HEK293 (cell line): Measurements from ENCODE around the gene CAV2.

Source experiments
- KLF16 ChIP-seq: fragments of 450-650 bp; formaldehyde crosslinking; IDR thresholded peaks from 2 replicates; pipeline ENCODE4 v1.5.1; 2017; ENCODE audit warnings: missing biosample characterization, missing genetic modification characterization
- KLF7 ChIP-seq: fragments of 450-650 bp; formaldehyde crosslinking; IDR thresholded peaks from 2 replicates; pipeline ENCODE4 v1.5.1; 2016; ENCODE audit warnings: missing biosample characterization, missing genetic modification characterization, borderline replicate concordance
- KLF8 ChIP-seq: fragments of 450-650 bp; formaldehyde crosslinking; IDR thresholded peaks from 2 replicates; pipeline ENCODE4 v1.5.1; 2016; ENCODE audit warnings: missing biosample characterization, missing genetic modification characterization
- MYNN ChIP-seq: fragments of 450-650 bp; formaldehyde crosslinking; IDR thresholded peaks from 2 replicates; pipeline ENCODE4 v1.5.1; 2016; ENCODE audit warnings: missing biosample characterization, missing genetic modification characterization, borderline replicate concordance
- PRDM1 ChIP-seq: fragments of 450-650 bp; formaldehyde crosslinking; IDR thresholded peaks from 2 replicates; pipeline ENCODE4; 2016; ENCODE audit warnings: missing biosample characterization, missing genetic modification characterization
- PRDM4 ChIP-seq: fragments of 450-650 bp; formaldehyde crosslinking; IDR thresholded peaks from 2 replicates; pipeline ENCODE4 v1.5.1; 2017; ENCODE audit warnings: missing biosample characterization, missing genetic modification characterization
- WT1 ChIP-seq: fragments of 450-650 bp; formaldehyde crosslinking; IDR thresholded peaks from 2 replicates; pipeline ENCODE4 v1.5.1; 2016; ENCODE audit warnings: missing biosample characterization, missing genetic modification characterization
- YY1 ChIP-seq: fragments of 450-650 bp; formaldehyde crosslinking; IDR thresholded peaks from 2 replicates; pipeline ENCODE4 v1.5.1; 2018; ENCODE audit warnings: missing biosample characterization, missing genetic modification characterization
- ZBTB17 ChIP-seq: fragments of 450-650 bp; formaldehyde crosslinking; IDR thresholded peaks from 2 replicates; pipeline ENCODE4 v1.5.1; 2016; ENCODE audit warnings: missing biosample characterization, missing genetic modification characterization
- ZBTB20 ChIP-seq: fragments of 450-650 bp; formaldehyde crosslinking; IDR thresholded peaks from 2 replicates; pipeline ENCODE4 v1.5.1; 2016; ENCODE audit warnings: missing biosample characterization, missing genetic modification characterization
- ZEB2 ChIP-seq: fragments of 450-650 bp; formaldehyde crosslinking; IDR thresholded peaks from 2 replicates; pipeline ENCODE4 v1.5.1; 2016; ENCODE audit warnings: missing biosample characterization, missing genetic modification characterization
- ZNF112 ChIP-seq: fragments of 450-650 bp; formaldehyde crosslinking; IDR thresholded peaks from 2 replicates; pipeline ENCODE4 v1.5.0; 2017; ENCODE audit warnings: missing biosample characterization, missing genetic modification characterization
- ZNF184 ChIP-seq: fragments of 450-650 bp; IDR thresholded peaks from 2 replicates; pipeline ENCODE4 v1.5.1; 2018; ENCODE audit warnings: missing biosample characterization, mild to moderate bottlenecking, missing genetic modification characterization
- ZNF223 ChIP-seq: fragments of 450-650 bp; formaldehyde crosslinking; IDR thresholded peaks from 2 replicates; pipeline ENCODE4 v1.5.1; 2016; ENCODE audit warnings: missing biosample characterization, missing genetic modification characterization
- ZNF23 ChIP-seq: fragments of 450-650 bp; formaldehyde crosslinking; IDR thresholded peaks from 2 replicates; pipeline ENCODE4 v1.5.1; 2016; ENCODE audit warnings: missing biosample characterization, missing genetic modification characterization, borderline replicate concordance
- ZNF280D ChIP-seq: fragments of 450-650 bp; formaldehyde crosslinking; IDR thresholded peaks from 2 replicates; pipeline ENCODE4 v1.5.1; 2016; ENCODE audit warnings: missing biosample characterization, missing genetic modification characterization
- ZNF292 ChIP-seq: fragments of 450-650 bp; formaldehyde crosslinking; IDR thresholded peaks from 2 replicates; pipeline ENCODE4 v1.5.1; 2016; ENCODE audit warnings: low read depth, missing biosample characterization, missing genetic modification characterization, borderline replicate concordance
- ZNF341 ChIP-seq: fragments of 450-650 bp; formaldehyde crosslinking; IDR thresholded peaks from 2 replicates; pipeline ENCODE4; 2016; ENCODE audit warnings: low read depth, missing biosample characterization, missing genetic modification characterization
- ZNF37A ChIP-seq: fragments of 450-650 bp; IDR thresholded peaks from 2 replicates; pipeline ENCODE4 v1.5.1; 2018; ENCODE audit warnings: missing biosample characterization, missing genetic modification characterization
- ZNF416 ChIP-seq: fragments of 450-650 bp; formaldehyde crosslinking; IDR thresholded peaks from 2 replicates; pipeline ENCODE4 v1.5.1; 2016; ENCODE audit warnings: missing biosample characterization, missing genetic modification characterization
- ZNF530 ChIP-seq: fragments of 450-650 bp; formaldehyde crosslinking; IDR thresholded peaks from 2 replicates; pipeline ENCODE4 v1.5.1; 2016; ENCODE audit warnings: low read depth, missing biosample characterization, missing genetic modification characterization
- ZNF555 ChIP-seq: fragments of 450-650 bp; formaldehyde crosslinking; conservative IDR thresholded peaks from 2 replicates; pipeline ENCODE4 v1.5.1; 2017; ENCODE audit warnings: missing biosample characterization, mild to moderate bottlenecking, missing genetic modification characterization, inconsistent platforms
- ZNF560 ChIP-seq: fragments of 450-650 bp; formaldehyde crosslinking; IDR thresholded peaks from 2 replicates; pipeline ENCODE4 v1.5.1; 2017; ENCODE audit warnings: missing biosample characterization, missing genetic modification characterization, borderline replicate concordance
- ZNF610 ChIP-seq: fragments of 450-650 bp; formaldehyde crosslinking; IDR thresholded peaks from 2 replicates; pipeline ENCODE4 v1.5.1; 2016; ENCODE audit warnings: missing biosample characterization, missing genetic modification characterization, borderline replicate concordance
- ZNF626 ChIP-seq: fragments of 450-650 bp; sonication (Bioruptor Pico); formaldehyde crosslinking; IDR thresholded peaks from 2 replicates; pipeline ENCODE4 v1.5.1; 2018; ENCODE audit warnings: missing biosample characterization, missing genetic modification characterization, inconsistent platforms
- ZNF664 ChIP-seq: fragments of 450-650 bp; formaldehyde crosslinking; IDR thresholded peaks from 2 replicates; pipeline ENCODE4 v1.5.1; 2016; ENCODE audit warnings: missing biosample characterization, missing genetic modification characterization
- ZNF692 ChIP-seq: fragments of 450-650 bp; formaldehyde crosslinking; IDR thresholded peaks from 2 replicates; pipeline ENCODE4 v1.5.1; 2016; ENCODE audit warnings: missing biosample characterization, missing genetic modification characterization
- ZNF747 ChIP-seq: fragments of 450-650 bp; formaldehyde crosslinking; IDR thresholded peaks from 2 replicates; pipeline ENCODE4 v1.5.1; 2016; ENCODE audit warnings: missing biosample characterization, missing genetic modification characterization
- ZNF768 ChIP-seq: fragments of 450-650 bp; formaldehyde crosslinking; IDR thresholded peaks from 2 replicates; pipeline ENCODE4 v1.5.1; 2018; ENCODE audit warnings: missing biosample characterization, mild to moderate bottlenecking, missing genetic modification characterization
- TF ChIP-seq, protein P1 (sequence below): fragments of 450-650 bp; formaldehyde crosslinking; IDR thresholded peaks from 2 replicates; pipeline ENCODE4 v1.5.1; 2016; ENCODE audit warnings: missing biosample characterization, missing genetic modification characterization
- TF ChIP-seq, protein P2 (sequence below): fragments of 450-650 bp; formaldehyde crosslinking; IDR thresholded peaks from 2 replicates; pipeline ENCODE4; 2016; ENCODE audit warnings: missing biosample characterization, missing genetic modification characterization

Gene CAV2

DNA sequence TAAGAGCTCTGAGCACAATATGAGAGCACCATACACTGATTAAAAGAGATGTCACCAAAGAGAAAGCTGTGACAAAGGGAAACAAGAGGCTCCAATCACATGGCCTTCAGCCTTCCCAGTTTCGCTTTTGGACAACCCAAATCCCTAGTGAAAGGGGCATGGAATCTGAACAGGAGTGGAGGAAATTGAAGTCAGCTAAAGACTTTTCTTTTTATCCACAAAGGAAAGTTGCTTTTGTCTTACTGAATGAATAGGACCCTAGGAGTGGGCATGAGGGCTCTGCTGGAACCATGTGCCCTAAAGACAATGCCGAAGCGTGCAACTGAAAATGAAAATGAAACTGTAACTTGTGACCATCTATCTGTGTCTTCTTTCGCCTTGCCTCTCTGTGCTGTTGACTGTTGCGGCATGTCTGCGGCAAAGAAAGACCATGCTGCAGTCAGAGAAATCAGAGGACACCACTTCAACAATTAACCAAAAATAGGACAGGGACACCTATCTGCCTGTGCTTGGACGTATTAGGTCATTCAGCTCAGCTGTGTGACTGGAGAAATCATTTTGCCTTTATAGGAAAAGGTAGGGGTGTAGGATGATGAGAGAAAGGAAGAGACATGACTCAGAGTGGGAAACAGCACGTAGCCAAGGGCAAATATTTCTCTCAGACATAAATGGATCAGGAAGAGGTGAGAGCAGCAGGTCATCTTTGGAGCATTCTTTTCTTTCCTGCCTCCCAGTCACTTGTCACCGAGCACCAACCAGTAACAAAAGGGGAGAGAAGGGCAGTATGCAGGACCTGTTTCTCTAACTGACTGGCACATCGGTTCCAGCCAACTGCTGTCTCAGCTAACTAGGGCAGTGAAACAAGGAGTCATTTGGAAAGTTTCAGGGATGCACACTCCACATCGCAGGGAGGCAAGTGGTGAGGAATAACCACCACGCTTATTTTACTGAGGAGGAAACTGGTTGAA is 12.3 kb downstream of the CAV2 start (continued):
- TF ChIP-seq ZBTB20 (tag by site-specific recombination) (0 out of 2 replicates have a peak, but pooled peaks have one; percentile 33), ZNF37A (no peak), ZNF341 (no peak), ZNF692 (peak; percentile 37), ZNF23 (no peak), ZNF416 (no peak), WT1 (0 out of 2 replicates have a peak, but pooled peaks have one; percentile 8), ZNF626 (tag by site-specific recombination) (no peak), KLF8 (tag by site-specific recombination) (peak; percentile 25; the same call in 1 of the 2 replicates), ZNF560 (tag by site-specific recombination) (no peak), ZNF292 (tag by site-specific recombination) (no peak), ZNF555 (tag by site-specific recombination) (no peak), ZNF664 (tag by site-specific recombination) (no peak), ZNF530 (tag by site-specific recombination) (no peak), KLF7 (no peak), ZNF223 (tag by site-specific recombination) (no peak), ZNF747 (no peak), ZNF112 (tag by site-specific recombination) (no peak), ZNF280D (tag by site-specific recombination) (no peak), KLF16 (tag by site-specific recombination) (no peak), PRDM1 (tag by site-specific recombination) (peak; percentile 85), ZEB2 (tag by site-specific recombination) (no peak), PRDM4 (tag by site-specific recombination) (no peak), ZNF184 (no peak), ZNF768 (tag by site-specific recombination) (no peak), MYNN (tag by site-specific recombination) (no peak), YY1 (no peak), ZNF610 (tag by site-specific recombination) (no peak), ZBTB17 (peak; percentile 96)
- TF ChIP-seq, protein P1, sequence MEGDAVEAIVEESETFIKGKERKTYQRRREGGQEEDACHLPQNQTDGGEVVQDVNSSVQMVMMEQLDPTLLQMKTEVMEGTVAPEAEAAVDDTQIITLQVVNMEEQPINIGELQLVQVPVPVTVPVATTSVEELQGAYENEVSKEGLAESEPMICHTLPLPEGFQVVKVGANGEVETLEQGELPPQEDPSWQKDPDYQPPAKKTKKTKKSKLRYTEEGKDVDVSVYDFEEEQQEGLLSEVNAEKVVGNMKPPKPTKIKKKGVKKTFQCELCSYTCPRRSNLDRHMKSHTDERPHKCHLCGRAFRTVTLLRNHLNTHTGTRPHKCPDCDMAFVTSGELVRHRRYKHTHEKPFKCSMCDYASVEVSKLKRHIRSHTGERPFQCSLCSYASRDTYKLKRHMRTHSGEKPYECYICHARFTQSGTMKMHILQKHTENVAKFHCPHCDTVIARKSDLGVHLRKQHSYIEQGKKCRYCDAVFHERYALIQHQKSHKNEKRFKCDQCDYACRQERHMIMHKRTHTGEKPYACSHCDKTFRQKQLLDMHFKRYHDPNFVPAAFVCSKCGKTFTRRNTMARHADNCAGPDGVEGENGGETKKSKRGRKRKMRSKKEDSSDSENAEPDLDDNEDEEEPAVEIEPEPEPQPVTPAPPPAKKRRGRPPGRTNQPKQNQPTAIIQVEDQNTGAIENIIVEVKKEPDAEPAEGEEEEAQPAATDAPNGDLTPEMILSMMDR (tag by site-specific recombination) = no peak
- TF ChIP-seq, protein P2, sequence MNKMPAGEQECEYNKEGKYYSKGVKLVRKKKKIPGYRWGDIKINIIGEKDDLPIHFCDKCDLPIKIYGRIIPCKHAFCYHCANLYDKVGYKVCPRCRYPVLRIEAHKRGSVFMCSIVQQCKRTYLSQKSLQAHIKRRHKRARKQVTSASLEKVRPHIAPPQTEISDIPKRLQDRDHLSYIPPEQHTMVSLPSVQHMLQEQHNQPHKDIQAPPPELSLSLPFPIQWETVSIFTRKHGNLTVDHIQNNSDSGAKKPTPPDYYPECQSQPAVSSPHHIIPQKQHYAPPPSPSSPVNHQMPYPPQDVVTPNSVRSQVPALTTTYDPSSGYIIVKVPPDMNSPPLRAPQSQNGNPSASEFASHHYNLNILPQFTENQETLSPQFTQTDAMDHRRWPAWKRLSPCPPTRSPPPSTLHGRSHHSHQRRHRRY = no peak
